HG02884 (cell line): ENCODE data around the gene KCNMB1.
"Not testable (repeated sequence)": the region's sequence is repeated elsewhere in the genome, so short reads cannot be mapped to it uniquely, and the experiment has no call there.

Source experiments
- ATAC-seq: cut with Tn5 transposase; IDR thresholded peaks from one replicate; pipeline ENCODE4 v1.9.1; 2021; ENCODE audit warnings: mild to moderate bottlenecking, moderate library complexity; ENCODE audit not compliant: unreplicated experiment

The KCNMB1 gene

GRCh38 chr5:170380361-170380951, 8.7 kb downstream of the KCNMB1 start:
- ATAC-seq = no peak

GRCh38 chr5:170378740-170379139, 10.4 kb downstream of the KCNMB1 start:
- ATAC-seq = no peak

- ATAC-seq = no peak
Measured at GRCh38 chr5:170377027-170377426, 12.1 kb downstream of the KCNMB1 start.

GRCh38 chr5:170376526-170376925, 12.6 kb downstream of the KCNMB1 start:
- ATAC-seq = not testable (repeated sequence)

- no peak for ATAC-seq
Measured at GRCh38 chr5:170375283-170375682, 13.9 kb downstream of the KCNMB1 start.

GRCh38 chr5:170372971-170373370, 16.2 kb downstream of the KCNMB1 start:
- no peak for ATAC-seq

GRCh38 chr5:170368586-170368985, 20.6 kb downstream of the KCNMB1 start:
- ATAC-seq = no peak

GRCh38 chr5:170366276-170366675, 22.9 kb downstream of the KCNMB1 start:
- ATAC-seq = no peak

- ATAC-seq = no peak
Measured at GRCh38 chr5:170365831-170366230, 23.3 kb downstream of the KCNMB1 start.

GRCh38 chr5:170365011-170365410, 24.2 kb downstream of the KCNMB1 start:
- no peak for ATAC-seq

GRCh38 chr5:170363671-170364070, 25.5 kb downstream of the KCNMB1 start:
- no peak for ATAC-seq

- ATAC-seq = no peak
Measured at GRCh38 chr5:170362656-170363055, 26.5 kb downstream of the KCNMB1 start.

- ATAC-seq = no peak
Measured at GRCh38 chr5:170362102-170362501, 27.1 kb downstream of the KCNMB1 start.

GRCh38 chr5:170361616-170362015, 27.6 kb downstream of the KCNMB1 start:
- no peak for ATAC-seq

- ATAC-seq = no peak
Measured at GRCh38 chr5:170361116-170361515, 28.1 kb downstream of the KCNMB1 start.

- no peak for ATAC-seq
Measured at GRCh38 chr5:170360709-170361108, 28.5 kb downstream of the KCNMB1 start.

- no peak for ATAC-seq
Measured at GRCh38 chr5:170357955-170358444, 31.2 kb downstream of the KCNMB1 start.

- no peak for ATAC-seq
Measured at GRCh38 chr5:170355601-170356098, 33.5 kb downstream of the KCNMB1 start.

GRCh38 chr5:170353961-170354360, 35.2 kb downstream of the KCNMB1 start:
- ATAC-seq = no peak

- no peak for ATAC-seq
Measured at GRCh38 chr5:170353011-170353761, 36.0 kb downstream of the KCNMB1 start.

GRCh38 chr5:170348137-170348633, 41.0 kb downstream of the KCNMB1 start:
- ATAC-seq = no peak

GRCh38 chr5:170347022-170347567, 42.1 kb downstream of the KCNMB1 start:
- ATAC-seq = no peak
